NCI-H82 treated with DMSO at 0.1 percent for 48 hours (cell line): ENCODE results near the gene XYLT1.

Experiments used
- DNase-seq: peaks from one replicate; lab custom pipeline; 2025; ENCODE audit not compliant: unreplicated experiment; lab: John Stamatoyannopoulos, UW

Gene XYLT1

DNA sequence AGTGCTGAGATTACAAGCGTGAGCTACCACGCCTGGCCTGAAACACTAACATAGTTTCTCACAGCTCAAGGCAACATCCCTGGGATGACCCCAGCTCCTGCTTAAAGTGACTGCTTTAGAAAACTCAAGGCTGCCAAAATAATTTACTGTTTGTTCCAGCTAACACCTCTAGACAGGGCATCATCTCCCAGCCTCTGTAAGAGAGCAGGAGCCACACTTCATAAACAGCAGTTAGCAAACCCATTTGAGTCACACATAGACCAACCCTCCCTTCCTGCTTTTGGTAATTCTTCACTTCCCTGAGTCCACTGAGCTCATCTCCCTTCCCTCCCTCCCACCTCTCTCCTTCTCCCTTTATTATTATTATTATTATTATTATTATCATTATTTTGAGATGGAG is 201.3 kb downstream of the XYLT1 start:
- DNase-seq = no peak

DNA sequence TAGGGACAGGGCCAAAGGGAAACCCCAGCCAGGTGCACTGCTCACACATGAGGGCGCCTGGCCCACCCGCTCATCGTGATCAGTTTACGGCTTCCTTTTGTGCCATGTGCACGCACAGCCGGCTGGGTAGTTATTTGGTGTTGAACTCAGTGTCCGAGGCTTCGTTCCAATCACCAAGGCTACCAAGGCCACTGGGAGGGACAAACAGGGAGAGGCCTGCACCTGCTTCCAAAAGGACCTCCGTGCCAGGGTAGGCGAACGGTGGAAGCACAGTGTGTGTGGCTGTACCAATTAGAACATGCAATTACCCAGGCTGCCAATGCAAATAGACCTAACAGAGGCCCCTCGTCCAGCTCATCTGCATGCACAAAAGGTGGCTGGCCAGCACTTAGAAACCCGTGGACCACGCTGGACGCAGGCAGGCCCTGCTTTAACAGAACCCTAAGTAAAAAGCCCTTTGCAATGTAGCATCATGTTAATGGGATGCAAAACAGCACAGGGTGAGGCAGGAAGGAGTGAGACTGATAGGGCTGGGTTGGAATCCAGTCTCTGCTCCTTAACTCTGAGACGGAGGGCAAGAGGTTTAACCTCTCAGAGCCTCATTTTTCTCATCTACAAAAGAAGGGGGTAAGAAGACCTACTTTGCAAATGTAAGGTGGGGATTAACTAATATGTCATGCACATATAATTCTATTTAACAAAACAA is 204.0 kb downstream of the XYLT1 start:
- DNase-seq = no peak

DNA sequence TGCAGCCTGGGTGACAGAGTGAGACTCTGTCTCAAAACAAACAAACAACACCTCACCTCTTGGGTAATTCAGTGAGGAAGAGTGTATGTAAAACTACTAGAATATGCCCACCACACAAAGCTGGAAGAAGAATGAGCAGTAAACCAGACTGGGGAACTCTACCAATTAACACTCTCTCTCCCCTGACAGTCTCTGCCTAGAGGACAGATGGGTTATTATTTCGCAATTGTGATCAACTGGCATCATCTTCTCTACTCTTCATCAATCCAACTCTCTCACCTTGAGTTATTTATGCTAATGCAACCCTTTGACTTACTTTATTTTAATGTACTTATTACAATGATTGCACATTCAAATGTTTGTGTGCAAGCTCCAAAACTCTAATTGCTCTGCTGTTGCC is 205.6 kb downstream of the XYLT1 start:
- no peak for DNase-seq

DNA sequence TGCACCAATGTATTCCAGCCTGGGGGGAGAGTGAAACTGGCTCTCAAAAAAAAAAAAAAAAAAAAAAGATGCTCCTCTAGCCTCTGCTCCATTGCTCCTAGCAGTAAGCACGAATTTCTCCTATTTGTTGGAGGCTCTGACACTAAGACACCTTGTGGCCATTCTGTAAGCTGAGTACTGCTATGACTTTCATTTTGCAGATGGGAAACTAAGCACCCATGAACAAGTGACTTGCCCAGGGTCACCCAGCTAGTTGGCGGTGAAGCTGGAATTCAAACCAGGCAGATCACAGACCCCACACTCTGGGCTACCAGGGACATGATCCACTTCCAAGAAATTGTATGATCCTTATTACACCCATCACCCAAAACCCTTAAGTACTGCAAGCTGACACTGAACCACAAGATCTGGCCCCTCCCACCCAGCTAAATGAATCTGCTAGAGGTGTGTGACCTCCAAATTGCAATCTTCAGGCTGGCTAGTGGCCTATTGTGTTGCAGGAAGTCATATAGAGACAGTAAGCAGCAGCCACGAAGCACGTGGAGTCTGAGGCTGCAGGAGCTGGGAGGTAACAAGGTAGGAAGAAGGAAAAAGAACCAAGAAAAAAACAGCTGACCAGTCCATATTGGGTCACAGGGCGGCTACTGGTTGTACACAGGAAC is 209.4 kb downstream of the XYLT1 start:
- no peak for DNase-seq

DNA sequence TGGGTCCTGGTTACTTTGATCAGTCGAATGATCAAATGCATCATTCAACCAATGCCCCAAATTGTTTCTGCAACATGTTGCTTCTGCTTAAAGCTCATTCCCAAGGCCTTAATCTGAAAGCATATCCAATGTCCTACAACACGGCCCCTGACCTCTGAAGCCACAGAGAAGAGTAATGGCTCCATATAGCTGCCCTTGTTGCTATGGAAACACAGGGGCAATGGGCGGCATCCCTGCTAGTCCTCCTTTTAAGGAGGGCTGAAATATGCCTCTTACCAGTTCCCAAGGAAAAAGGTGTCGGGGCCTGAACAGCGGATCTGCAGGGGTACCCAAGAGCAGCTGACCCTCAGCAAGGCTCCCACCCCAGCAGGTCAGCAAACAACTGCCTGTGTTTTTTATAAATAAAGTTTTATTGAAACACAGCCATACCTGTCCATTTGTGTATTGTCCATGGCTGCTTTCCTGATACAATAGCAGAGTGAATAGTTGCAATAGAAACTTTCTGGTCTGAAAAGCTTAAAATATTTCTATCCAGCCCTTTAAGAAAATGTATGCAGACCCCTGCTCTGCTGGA is 210.4 kb downstream of the XYLT1 start:
- DNase-seq = no peak

DNA sequence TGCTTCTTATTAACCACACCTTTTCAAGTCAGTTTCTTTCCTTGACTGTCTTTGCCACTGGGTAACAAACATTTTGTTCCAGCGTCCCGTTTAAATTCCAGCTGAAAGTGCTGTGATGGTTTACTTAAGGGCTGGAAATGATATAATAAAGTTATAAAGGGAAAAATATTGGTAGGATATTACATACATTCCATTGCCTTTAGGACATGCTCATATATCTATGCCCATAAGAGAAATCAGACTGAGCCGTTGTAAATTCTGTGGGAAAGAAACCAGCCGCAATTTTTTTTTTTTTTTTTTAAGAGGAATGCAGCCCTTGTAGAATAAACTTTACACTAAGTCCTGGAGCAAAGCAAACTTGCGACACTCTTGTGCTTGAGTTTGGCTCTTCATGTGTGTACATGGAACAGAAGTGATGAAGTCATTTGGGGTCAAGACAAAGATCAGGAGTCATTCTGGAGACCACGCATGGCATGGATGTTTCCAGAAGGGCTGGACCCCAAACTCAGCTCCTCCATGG is 210.9 kb downstream of the XYLT1 start:
- DNase-seq = no peak

DNA sequence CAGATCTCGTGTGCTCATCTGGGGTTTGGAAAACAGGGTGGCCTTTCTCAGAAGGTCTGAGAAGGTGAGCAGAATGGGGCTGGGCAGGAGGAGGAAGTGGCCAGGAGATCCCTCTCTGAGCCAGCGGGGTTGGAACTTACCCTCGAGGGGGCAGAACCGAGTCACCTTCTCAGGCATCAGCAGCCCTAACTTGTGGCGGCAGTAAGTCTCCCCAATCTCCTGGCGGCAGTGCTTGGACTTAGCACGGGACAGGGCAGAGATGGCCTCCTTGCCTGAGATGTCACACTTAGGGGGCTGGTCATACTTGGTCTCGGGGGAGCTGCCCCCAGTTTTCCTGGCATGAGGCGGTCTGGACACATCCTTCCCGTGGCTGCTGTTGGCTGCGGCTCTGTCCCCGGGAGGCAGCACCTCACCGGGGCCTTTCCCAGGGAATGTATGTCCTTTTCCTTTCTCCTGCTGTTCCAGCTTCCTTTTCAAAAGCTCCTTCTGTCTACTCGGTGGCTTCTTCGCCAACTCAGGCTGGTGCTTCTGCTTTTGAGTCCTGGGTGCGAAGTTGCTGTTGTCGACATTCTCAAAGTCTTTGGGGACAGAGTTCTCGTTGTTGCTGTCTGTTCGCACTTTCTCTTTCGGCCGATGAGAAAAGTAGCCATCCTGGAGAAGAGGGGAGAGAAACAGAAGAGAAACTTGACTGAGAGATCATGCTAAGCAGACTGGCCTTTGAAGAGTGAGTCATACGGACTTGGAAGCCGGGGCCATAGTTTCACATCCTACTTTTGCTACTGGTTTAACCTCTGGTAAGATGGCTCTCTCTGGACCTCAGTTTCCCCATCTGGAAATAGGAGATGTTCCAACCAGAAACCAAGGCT is 211.7 kb downstream of the XYLT1 start:
- DNase-seq = no peak

DNA sequence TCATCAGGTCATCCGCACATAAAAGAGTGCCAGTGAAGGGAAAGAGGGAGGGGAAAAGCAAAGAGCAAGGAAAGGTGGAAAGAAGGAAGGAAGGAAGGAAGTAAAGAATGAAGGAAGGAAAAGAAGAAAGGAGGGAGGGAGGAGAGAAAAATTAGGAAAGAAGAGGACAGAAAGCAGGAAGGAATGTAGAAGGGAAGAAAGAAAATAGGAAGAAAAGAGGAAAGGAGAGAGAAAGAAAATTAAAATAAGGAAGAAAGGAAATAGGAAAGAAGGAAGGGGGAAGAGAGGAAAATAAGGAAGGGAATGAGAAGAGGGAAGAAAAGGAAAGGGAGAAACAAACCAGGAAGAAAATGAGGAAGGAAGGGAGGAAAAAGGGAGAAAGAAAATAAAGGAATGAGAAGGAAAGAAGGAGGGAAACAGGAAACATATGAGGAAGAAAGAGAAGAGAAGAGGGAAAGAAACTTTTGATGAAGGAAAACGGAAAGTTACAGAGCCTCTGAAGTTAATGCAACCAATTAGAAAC is 212.6 kb downstream of the XYLT1 start:
- DNase-seq = no peak

DNA sequence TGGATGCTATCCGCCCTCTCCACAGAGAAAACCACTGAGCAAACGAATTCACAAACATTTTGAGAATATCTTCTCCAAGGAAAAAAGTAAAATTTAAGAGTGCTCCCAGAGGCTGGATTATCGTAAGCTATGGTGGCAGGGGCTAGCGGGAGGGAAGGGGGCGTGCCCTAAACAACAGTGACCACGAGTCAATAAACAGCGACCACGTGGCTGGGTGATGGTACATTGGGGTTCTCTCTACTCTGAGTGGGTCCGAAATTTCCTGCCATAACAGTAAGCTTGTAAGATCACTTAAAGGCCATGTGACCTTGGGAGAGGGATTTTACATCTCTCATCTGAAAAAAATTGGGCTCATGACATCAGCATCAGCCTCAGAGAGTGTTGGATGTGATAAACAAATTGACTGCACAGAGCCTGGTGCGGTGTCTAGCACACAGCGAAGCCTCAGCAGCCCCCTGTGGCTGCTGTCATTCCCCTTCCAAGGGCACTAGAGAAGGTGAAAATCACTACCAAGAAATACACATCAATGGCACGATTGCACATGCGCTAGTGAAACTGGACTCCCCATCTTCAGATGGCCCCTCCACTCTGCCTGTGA is 213.2 kb downstream of the XYLT1 start:
- DNase-seq = no peak

DNA sequence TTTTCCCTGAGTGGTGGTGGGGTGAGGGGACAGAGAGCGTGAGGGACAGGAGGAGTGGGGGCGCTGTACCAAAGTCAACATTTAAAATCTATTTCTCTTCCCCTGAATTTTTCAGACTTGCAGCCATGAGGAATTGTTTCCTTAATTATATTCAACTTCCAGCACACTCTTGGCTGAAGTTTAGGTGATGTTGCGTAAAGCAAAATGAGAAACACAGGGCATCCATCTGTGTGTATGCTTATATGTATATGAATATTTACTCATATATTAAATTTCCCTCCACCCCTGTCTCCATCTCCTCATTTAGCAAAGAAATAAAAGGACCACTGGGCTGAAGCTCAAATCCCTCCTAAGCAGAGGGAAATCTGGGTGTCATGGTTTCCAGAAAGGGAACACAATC is 218.1 kb downstream of the XYLT1 start:
- no peak for DNase-seq

DNA sequence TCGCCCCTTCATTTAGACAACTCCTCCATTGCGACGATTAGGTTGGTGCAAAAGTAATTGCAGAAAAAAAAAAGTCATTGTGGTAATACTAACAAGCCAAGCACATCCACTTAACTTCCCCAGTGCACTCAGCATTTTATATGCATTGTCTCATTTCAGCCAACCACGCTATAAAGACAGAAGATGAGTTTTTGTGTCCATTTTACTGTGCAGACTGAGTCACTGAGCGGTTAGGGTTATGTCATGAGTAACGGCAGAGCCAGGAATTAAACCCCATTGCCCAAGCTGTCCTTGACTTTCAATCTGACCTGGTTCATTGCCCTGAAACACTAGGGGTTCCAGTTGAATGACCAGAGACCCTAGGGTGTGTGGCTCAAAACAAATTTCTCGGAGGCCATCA is 218.7 kb downstream of the XYLT1 start:
- DNase-seq = no peak

DNA sequence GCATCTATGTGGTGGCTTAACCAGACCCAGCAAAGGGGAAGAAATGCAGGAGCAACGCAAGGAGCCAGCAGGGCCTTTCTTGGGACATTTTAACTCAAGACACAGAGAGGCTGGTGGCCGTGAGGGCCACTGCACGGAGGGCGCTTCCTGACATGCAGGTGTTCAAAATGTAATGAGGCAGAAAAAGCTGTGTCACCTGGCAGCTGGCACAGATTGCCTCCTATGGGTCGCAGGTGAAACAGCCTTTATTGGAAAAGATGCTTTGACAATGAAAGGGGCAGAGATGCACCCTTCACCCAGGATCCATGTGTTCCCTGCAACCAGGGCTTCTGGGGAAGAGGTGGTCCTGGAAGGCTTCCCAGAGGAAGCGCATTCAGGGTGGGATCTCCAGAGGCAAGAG is 219.3 kb downstream of the XYLT1 start:
- DNase-seq = no peak

DNA sequence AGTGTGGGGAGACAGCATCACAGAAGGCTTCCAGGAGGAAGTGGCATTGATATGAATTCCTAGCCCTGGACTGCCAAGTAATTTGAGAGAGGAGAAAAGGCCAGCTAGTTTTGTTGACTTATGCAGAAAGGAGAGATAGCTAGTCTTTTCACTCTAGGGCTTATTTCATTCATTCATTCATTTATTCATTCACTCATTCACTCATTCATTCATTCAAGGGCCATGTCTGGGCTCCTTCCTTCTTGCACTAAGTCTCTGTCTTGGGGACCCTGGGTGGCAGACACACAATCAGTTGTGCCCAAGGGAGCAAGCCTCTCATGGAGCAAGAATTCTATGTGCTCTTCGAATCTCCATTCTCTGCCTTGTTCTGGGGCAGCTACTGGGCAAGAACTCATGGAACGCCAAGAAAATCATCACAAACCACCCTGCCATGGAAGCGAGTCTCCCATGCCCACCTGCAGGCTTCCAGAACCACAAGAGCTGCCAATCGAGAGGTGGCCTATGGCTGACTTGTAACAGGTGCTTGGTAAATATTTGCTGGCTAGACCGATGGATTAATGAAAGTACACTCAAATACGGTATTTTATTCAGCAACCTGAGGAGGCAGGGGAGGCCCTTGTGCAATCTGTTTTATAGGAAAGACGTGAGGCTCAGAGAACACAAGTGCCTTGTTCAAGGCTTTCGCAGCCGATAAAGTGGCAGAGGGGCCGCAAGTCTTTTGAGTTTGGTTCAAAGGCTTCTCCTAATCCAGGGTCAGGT is 223.6 kb downstream of the XYLT1 start:
- DNase-seq = no peak

DNA sequence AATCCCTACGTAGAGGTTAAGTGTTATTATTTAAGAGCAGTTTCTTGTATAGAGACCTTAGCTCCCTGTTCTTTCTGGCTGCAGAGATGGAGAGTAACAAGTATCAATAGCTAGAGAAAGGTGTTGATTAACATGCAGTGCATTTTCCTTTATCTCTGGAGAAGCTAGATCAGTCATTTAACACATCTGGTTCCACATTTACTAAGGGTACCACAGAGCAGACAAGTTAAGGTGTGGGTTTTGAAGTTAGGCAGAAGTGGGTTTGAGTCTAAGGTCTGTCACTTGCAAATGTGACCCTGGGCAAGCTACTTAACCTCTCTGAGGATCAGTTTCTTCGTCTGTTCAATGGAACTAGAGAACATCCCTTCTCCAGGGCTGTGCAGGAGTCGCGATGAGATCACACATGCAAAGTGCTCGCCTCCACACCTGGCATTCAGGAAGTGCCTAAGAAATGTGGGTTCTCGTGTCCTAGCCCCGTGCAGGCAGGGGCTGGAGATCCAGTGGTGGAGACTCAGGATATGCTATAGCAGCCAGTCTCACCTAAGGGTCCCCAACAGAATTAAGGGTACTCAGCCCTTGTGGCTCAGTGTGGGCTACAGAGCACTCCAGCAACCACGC is 224.4 kb downstream of the XYLT1 start:
- no peak for DNase-seq

DNA sequence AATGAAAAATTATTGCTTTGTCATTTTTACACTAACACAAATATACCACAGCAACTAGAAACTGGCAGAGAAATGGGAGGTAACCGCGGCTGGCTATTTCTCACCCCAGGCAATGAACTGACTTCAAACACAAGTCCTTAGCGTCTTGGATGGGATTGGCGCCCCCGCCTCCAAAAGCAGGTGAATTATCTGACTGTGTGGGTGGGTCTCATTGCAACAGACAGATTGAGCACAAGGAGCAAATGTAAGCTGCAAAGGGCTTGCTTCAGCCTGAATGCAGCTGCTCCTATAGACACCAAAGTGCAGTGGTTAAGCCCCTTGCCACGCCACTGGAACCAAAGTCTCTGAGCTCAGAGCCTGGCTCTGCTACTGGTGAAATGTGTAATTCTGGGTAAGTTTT is 225.0 kb downstream of the XYLT1 start:
- no peak for DNase-seq

DNA sequence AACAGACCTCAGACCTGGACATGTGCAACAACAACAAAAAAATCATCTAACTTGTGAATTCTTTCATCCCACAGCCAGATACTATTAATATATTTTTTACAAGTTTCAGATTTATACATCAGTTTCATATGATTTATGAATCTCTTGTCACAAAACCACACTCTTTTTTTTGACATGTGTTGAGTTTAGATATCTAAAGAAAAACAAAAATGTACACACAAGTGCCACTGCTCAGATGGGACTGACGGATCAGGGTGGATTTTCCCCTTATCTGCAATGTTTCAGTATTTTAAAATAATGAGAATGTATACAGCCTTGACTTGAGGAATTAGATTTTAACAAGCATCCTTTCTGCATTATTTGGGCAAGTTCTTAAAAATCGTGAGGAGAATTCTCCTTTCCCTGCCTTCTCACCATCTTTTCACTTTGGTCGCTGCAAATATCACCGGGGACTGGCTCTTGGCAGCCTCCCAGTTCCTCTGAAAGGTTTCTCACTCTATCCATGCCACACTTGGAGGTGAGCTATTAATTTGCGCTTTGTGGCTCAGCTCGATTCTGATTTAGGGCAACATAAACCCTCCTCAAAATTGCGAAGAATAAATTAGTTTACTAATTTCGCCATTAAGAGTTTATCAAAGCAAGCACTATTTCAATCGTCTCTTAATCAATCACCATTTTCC is 225.7 kb downstream of the XYLT1 start:
- DNase-seq = no peak

DNA sequence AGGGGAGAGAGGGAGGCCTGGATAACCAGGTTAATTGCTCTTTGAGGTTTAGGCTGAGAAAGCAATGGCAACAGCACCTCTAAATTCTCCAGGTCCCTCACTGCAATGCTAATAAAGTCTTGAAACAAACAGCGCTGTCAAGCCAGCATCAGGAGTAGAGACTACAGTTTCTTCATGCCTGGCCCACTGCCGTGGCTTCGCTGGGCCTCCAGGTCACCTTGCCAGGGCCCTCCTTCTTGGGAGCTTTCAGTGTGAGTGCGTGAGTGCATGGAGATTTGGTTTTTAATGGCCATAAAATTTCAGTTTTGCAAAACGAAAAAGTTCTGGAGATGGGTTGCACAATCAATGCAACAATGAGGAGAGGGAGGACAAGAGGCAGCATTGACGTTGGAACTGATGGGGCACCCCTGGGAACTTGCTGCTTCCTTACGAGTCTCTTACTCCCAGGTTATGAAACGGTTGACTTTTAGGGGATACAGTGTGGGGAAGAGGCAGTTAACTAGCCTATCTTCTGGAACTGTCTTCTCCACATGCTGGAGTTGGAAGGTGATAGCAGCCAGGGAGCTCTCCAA is 229.4 kb downstream of the XYLT1 start:
- no peak for DNase-seq

DNA sequence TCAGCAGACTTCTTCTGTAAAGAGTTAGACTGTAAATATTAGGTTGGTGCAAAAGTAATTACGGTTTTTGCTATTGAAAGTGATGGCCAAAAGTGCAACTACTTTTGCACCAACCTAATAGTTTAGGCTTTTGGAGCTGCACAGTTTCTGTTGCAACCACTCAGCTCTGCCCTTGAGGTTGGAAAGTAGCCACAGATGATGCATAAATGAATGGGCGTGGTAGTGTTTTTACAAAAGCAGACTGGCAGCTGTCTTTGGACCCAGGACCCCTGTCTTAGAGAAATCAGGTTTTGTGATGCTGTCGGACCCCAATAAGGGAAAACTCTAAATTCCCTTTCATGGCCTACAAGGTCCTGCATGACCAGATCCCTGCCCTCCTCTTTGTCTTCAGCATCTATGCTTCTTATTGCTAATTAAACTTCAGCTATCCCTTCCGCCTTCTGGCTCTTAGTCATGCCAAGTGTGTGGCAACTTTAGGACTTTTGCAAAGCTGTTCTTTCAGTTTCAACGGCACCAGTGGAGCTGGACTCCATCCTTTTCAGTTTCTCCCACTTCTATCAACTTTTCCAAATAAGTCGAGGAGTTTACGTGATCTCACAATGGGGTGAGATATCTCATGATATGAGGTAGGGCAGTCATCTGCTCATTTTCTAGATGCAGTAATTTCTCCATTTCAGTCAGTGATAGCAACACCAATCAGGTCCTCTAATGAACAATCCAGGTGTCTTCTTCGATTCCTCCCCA is 232.3 kb downstream of the XYLT1 start:
- DNase-seq = no peak
